ENCODE results near the gene ASMTL. TPM values are rescaled to one million over a fixed set of nuclear protein-coding genes. Genes with fewer than 3 reads are reported as not detected.
A peak's percentile ranks its signal among the peaks of the same experiment; 100 is the strongest.

The ASMTL gene
- total and polyA plus RNA-seq, 10 donors = 21.3 to 35.5 (median 27.2) TPM

DNA sequence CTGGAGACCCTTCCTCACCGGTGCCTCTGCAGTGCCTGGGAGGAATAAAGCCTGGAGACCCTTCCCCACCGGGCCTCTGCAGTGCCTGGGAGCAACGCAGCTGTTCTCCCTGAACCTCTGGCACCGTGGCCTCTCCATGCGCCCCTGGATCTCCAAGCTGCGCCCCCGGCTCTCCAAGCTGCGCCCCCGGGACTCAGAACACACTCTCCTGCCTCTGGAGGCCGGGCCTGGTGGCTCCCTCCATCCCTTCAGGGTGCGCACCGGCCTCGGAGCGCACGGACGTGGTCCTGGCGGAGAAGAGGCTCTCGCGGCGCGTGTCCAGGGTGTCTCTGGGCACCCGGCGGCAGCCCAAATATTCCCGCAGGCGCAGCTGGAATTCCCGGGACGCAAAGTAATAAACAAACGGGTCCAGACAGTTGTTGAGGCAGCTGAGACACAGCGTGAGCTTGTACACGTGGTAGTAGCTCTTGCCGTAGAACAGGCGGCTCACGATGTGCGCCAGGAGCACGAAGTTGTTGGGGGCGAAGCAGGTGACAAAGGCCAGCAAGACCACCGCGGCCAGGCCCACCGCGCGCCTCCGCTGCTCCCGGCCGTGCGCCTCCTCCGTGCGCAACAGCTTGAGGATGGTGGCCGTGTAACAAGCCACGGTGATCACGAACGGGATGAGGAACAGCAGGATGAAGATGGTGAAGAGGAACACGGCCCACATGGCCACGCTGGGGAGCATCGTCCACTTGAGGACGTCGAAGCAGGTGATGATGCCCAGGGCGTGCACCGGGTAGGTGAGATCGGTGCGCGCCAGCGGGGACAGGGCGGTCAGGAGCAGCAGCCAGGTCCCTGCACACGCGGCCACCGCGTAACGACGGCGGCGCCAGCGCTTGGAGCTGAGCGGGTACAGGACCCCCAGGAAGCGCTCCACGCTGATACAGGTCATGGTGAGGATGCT, 12.8 kb upstream of the ASMTL start:
- TF ChIP-seq POLR2AphosphoS5 (IDR thresholded peaks at IDR 0.05) (peak in 2 of 3 donors; percentile 21 to 42), POLR2A (IDR thresholded peaks at IDR 0.05) (no peak)
- intact Hi-C loops (cut with DNase I; ENCODE audit: low total_unique reads) = loop anchor here (10.0 kb wide), 1 partner anchor 69 kb away; the partner anchor contains the start of gene P2RY8
- Histone ChIP-seq H3K4me1 (peaks cover 28 to 80% (median 78%) of the 10 kb centered on the region in 6 donors), H3K27ac (peak overlapping the region in 5 of 8 donors; percentile 31 to 90 (median 81)), H3K9me3 (no peaks in the 10 kb centered on the region), H3K4me3 (peak overlapping the region in 2 of 8 donors; percentile 3 to 24), H3K27me3 (replicated peaks in 1 of 7) (no peaks in the 10 kb centered on the region), H3K36me3 (peaks cover 0 to 35% (median 14%) of the 10 kb centered on the region in 6 donors)
- 75 to 92% (median 86%) methylated on average over 75 of the region's 75 CpGs for WGBS, 5 donors
- DNase-seq = peak; percentile 75

DNA sequence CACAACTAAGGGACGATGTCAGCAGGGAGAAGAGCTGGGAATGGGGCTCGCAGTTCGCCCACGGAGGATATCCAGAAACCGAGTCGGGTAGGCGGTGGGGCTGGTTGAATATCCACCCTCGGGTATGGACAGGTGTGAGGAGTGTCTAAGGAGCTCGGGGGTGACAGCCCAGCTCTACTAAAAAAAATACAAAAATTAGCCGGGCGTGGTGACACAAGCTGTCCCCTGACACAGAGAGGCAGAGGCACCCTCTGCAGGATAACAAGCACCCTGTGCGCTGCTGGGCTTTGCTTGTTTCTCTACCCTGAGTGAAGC, 12.2 kb upstream of the ASMTL start:
- intact Hi-C loops (cut with DNase I; ENCODE audit: low total_unique reads) = loop anchor here (10.0 kb wide), 1 partner anchor 70 kb away; the partner anchor contains the start of gene P2RY8
- peak overlapping the region in 5 of 8 donors; percentile 31 to 90 (median 72) for H3K27ac ChIP-seq
- no peaks in the 10 kb centered on the region for H3K27me3 ChIP-seq (replicated peaks in 1 of 7)
- no peaks in the 10 kb centered on the region for H3K9me3 ChIP-seq
- H3K4me1 ChIP-seq = peaks cover 28 to 74% (median 72%) of the 10 kb centered on the region in 6 donors
- peaks cover 0 to 35% (median 14%) of the 10 kb centered on the region in 6 donors for H3K36me3 ChIP-seq
- 57 to 67% (median 65%) methylated on average over 12 of the region's 12 CpGs for WGBS, 5 donors
- peak; percentile 61 for DNase-seq
- peak overlapping the region in 3 of 8 donors; percentile 3 to 24 (median 4) for H3K4me3 ChIP-seq
- no peak for TF ChIP-seq POLR2AphosphoS5 (IDR thresholded peaks at IDR 0.05)
- TF ChIP-seq, protein P1, sequence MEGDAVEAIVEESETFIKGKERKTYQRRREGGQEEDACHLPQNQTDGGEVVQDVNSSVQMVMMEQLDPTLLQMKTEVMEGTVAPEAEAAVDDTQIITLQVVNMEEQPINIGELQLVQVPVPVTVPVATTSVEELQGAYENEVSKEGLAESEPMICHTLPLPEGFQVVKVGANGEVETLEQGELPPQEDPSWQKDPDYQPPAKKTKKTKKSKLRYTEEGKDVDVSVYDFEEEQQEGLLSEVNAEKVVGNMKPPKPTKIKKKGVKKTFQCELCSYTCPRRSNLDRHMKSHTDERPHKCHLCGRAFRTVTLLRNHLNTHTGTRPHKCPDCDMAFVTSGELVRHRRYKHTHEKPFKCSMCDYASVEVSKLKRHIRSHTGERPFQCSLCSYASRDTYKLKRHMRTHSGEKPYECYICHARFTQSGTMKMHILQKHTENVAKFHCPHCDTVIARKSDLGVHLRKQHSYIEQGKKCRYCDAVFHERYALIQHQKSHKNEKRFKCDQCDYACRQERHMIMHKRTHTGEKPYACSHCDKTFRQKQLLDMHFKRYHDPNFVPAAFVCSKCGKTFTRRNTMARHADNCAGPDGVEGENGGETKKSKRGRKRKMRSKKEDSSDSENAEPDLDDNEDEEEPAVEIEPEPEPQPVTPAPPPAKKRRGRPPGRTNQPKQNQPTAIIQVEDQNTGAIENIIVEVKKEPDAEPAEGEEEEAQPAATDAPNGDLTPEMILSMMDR (IDR thresholded peaks at IDR 0.05 in 8 of 11, conservative IDR thresholded peaks at IDR 0.05 in 3 of 11) = no peak
- no peak for TF ChIP-seq POLR2A (IDR thresholded peaks at IDR 0.05)

DNA sequence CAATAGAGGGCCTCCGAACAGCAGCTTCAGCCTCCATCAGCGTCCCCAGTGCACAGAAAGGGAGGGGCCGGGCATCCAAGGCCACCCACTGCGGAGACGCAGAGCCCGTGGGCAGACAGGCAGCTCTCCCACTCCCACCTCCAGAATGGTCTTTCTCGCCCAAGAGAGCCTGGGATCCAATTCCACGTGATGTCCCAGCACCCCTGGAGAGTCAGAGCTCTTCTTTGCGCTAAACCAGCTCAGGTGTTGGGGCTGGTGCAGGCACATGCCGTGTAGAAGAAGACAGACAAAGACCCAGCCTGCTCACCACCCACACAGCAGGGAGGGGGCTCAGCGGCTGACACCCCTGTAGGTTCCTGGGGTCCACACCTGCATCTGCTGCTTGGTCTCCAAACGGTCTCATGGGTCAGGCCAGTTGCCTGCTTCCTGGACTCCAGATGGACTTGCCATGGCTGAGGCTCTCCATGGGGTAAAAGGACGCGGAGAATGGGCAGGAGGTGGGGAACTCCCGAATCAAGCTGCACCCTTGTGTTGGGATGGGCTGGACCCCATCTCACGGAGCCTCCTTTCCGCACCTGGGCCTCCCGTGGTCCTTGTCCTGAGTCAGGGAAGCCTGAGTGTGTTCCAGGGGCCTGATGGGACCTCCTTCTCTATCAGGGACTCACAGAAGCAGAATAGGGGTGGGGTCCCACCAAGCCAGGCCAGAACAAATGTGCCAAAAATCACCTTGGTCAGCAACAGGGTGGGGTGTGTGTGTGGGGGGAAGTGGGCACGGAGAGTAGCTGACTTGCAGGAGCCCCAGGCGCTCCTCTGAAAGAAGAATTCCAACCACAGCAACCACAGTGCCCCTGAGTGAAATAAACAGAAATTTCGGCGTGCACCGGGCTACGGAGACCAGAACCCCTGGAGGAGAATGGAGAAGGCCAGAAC, 11.6 kb upstream of the ASMTL start:
- H3K27ac ChIP-seq = peak overlapping the region in 5 of 8 donors; percentile 31 to 90 (median 72)
- peak overlapping the region in 2 of 8 donors; percentile 4 to 24 for H3K4me3 ChIP-seq
- peaks cover 22 to 67% (median 66%) of the 10 kb centered on the region in 6 donors for H3K4me1 ChIP-seq
- DNase-seq = peak; percentile 71
- no peaks in the 10 kb centered on the region for H3K27me3 ChIP-seq (replicated peaks in 1 of 7)
- intact Hi-C loops (cut with DNase I; ENCODE audit: low total_unique reads) = loop anchor here (10.0 kb wide), 1 partner anchor 70 kb away; the partner anchor contains the start of gene P2RY8
- H3K9me3 ChIP-seq = no peaks in the 10 kb centered on the region
- peaks cover 0 to 35% (median 14%) of the 10 kb centered on the region in 6 donors for H3K36me3 ChIP-seq
- WGBS, 5 donors = 70 to 77% (median 72%) methylated on average over 22 to 24 of the region's 24 CpGs
- TF ChIP-seq, protein P1 (IDR thresholded peaks at IDR 0.05 in 8 of 11, conservative IDR thresholded peaks at IDR 0.05 in 3 of 11) = no peak

DNA sequence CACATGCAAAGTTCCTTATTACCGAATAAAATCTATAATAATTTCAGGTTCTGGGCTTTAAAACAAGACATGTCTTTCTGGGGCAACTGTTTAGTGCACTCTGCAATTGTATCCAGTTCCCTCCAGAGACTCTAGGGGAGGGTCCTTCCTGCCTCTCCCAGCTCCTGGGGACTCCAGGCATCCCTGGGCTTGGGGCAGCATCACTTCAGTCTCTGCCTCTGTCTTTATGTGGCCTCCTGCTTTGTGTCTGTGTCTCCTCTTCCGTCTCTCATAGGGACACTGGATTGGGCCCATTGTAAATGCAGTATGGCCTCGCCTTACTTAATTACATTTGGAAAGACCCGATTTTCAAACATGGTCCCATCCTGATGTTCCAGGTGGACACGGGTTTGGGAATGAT, 10.9 kb upstream of the ASMTL start:
- intact Hi-C loops (cut with DNase I; ENCODE audit: low total_unique reads) = loop anchor here (10.0 kb wide), 1 partner anchor 71 kb away; the partner anchor contains the start of gene P2RY8
- 79 to 96% (median 90%) methylated on average over 5 of the region's 5 CpGs for WGBS, 5 donors
- H3K4me1 ChIP-seq = peaks cover 20 to 64% (median 63%) of the 10 kb centered on the region in 6 donors
- H3K4me3 ChIP-seq = no peak overlapping the region
- H3K36me3 ChIP-seq = peaks cover 0 to 35% (median 14%) of the 10 kb centered on the region in 6 donors
- TF ChIP-seq POLR2AphosphoS5 (IDR thresholded peaks at IDR 0.05) = no peak
- no peak for TF ChIP-seq POLR2A (IDR thresholded peaks at IDR 0.05)
- TF ChIP-seq, protein P1 (IDR thresholded peaks at IDR 0.05 in 8 of 11, conservative IDR thresholded peaks at IDR 0.05 in 3 of 11) = no peak
- peak; percentile 25 for DNase-seq
- H3K27me3 ChIP-seq (replicated peaks in 1 of 7) = no peaks in the 10 kb centered on the region
- no peaks in the 10 kb centered on the region for H3K9me3 ChIP-seq
- H3K27ac ChIP-seq = peak overlapping the region in 6 of 8 donors; percentile 41 to 90 (median 72)
